Testis (tissue), 3 donors: ENCODE results near the gene L3MBTL4. TPM values are rescaled to one million over a fixed set of nuclear protein-coding genes. Genes with fewer than 3 reads are reported as not detected.
A peak's percentile ranks its signal among the peaks of the same experiment; 100 is the strongest.

ENCODE experiments used
- DNase-seq: peaks from one replicate; pipeline ENCODE4 v3.0.0-alpha.2; 2019
- H3K27ac ChIP-seq, 2 donors: fragments of 200-600 bp; sonication (generic); one replicate each; pipeline ENCODE4 v1.5.1; 2019
- H3K27me3 ChIP-seq: fragments of 200-600 bp; sonication (generic); one replicate; pipeline ENCODE4 v1.5.1; 2019
- H3K36me3 ChIP-seq: fragments of 200-600 bp; sonication (generic); one replicate; pipeline ENCODE4 v1.5.1; 2017; ENCODE audit warnings: low read depth; ENCODE audit errors: missing control alignments
- H3K4me1 ChIP-seq: fragments of 200-600 bp; sonication (generic); one replicate; pipeline ENCODE4 v1.5.1; 2019
- H3K4me3 ChIP-seq, 2 donors: fragments of 200-600 bp; sonication (generic); one replicate each; pipeline ENCODE4 v1.5.1; 2017 to 2019
- H3K9me3 ChIP-seq: fragments of 200-600 bp; sonication (generic); one replicate; pipeline ENCODE4 v1.5.1; 2017
- POLR2A ChIP-seq: fragments of 450-650 bp; IDR thresholded peaks from one replicate; pipeline ENCODE4 v1.6.1; 2017; ENCODE audit warnings: antibody characterized with exemption, mild to moderate bottlenecking, moderate library complexity
- WGBS, 2 donors: methylation state at CpG; one replicate each; pipeline ENCODE4 v1.1.5; 2018; 5-methylcytosine and 5-hydroxymethylcytosine counted together
- intact Hi-C: fragments of 100-400 bp; cut with DNase I; formaldehyde crosslinking; loops from one replicate; pipeline ENCODE4 v1.15.1; 2023; ENCODE audit warnings: low total_unique reads
- polyA plus RNA-seq: library from polyadenylated mRNA; stranded (reverse); fragments of 350-450 nt; fragmentation: Illumina TruSeq; extraction: RNeasy Lipid Tissue Mini Kit (QIAGEN cat#74804); gene quantifications from one replicate; pipeline ENCODE4 v1.2.3, GENCODE V29; 2014; ENCODE audit warnings: low read depth, low replicate concordance; ENCODE audit not compliant: insufficient read depth
- total RNA-seq, 2 donors: library from RNA; depleted of rRNA; stranded (reverse); fragments of >200 nt; gene quantifications; one replicate each; pipeline ENCODE4 v1.2.3, GENCODE V29; 2016
- TF ChIP-seq, protein P1 (sequence below), 3 experiments: fragments of 450-650 bp in 2 of 3; fragments of 200-600 bp in 1 of 3; sonication (generic) in 1 of 3; IDR thresholded peaks; one replicate each; pipeline ENCODE4 v1.5.1; 2016 to 2019; ENCODE audit warnings: antibody characterized with exemption in 3 of 3, mild to moderate bottlenecking in 2 of 3, moderate library complexity in 1 of 3

Gene L3MBTL4
- total and polyA plus RNA-seq, 3 donors from 2014 or later, result 26.6 to 50.9 (median 46.2) TPM

DNA sequence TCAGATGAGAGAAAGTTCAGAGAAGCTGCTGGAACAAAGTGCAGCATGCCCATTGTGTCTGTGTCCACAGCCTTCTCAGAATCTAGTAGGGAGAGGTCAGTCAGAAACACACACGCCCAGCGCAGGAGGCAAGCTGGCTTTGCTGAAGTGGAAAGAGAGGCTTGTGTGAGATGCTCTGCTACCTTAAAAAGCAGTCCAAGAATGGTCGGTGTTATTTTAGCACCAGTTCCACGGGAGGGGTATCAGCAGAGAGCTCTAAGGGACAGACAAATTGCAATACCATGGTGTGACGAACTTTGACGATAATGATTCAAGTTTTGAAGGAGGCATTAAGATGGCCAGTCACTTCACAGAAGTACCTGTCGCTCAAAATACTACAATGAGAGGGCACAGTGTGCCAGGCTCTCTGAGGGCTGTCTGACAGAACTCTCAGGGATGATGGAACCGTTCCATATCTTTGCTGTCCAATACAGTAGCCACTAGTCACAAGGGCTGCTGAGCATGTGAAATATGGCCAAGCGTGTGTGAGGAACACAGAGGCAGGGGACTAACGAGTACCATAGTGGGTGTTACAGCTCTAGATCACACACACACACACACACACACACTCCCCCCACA lies 281.9 kb downstream of the L3MBTL4 start:
- Histone ChIP-seq H3K4me1 (no peaks in the 10 kb centered on the region), H3K4me3 (no peak overlapping the region), H3K36me3 (no peaks in the 10 kb centered on the region), H3K9me3 (no peaks in the 10 kb centered on the region), H3K27me3 (no peaks in the 10 kb centered on the region), H3K27ac (no peak overlapping the region)
- TF ChIP-seq, protein P1, sequence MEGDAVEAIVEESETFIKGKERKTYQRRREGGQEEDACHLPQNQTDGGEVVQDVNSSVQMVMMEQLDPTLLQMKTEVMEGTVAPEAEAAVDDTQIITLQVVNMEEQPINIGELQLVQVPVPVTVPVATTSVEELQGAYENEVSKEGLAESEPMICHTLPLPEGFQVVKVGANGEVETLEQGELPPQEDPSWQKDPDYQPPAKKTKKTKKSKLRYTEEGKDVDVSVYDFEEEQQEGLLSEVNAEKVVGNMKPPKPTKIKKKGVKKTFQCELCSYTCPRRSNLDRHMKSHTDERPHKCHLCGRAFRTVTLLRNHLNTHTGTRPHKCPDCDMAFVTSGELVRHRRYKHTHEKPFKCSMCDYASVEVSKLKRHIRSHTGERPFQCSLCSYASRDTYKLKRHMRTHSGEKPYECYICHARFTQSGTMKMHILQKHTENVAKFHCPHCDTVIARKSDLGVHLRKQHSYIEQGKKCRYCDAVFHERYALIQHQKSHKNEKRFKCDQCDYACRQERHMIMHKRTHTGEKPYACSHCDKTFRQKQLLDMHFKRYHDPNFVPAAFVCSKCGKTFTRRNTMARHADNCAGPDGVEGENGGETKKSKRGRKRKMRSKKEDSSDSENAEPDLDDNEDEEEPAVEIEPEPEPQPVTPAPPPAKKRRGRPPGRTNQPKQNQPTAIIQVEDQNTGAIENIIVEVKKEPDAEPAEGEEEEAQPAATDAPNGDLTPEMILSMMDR (IDR thresholded peaks at IDR 0.05), result no peak
- TF ChIP-seq POLR2A, result no peak
- 88% methylated on average over 10 of the region's 10 CpGs for WGBS, 2 donors
- intact Hi-C loops, result no loop called here
- DNase-seq, result no peak

GRCh38 chr18:6120820-6121279 lies 293.9 kb downstream of the L3MBTL4 start:
- H3K27ac ChIP-seq, result peak overlapping the region; percentile 7 to 25
- no peaks in the 10 kb centered on the region for H3K27me3 ChIP-seq
- peaks cover 3% of the 10 kb centered on the region for H3K4me1 ChIP-seq
- no peak overlapping the region for H3K4me3 ChIP-seq
- peak; percentile 53 for DNase-seq
- TF ChIP-seq POLR2A, result no peak
- TF ChIP-seq, protein P1 (IDR thresholded peaks at IDR 0.05), result no peak
- intact Hi-C loops, result no loop called here
- H3K9me3 ChIP-seq, result no peaks in the 10 kb centered on the region
- 26 to 37% methylated on average over 4 of the region's 4 CpGs for WGBS, 2 donors
- no peaks in the 10 kb centered on the region for H3K36me3 ChIP-seq

DNA sequence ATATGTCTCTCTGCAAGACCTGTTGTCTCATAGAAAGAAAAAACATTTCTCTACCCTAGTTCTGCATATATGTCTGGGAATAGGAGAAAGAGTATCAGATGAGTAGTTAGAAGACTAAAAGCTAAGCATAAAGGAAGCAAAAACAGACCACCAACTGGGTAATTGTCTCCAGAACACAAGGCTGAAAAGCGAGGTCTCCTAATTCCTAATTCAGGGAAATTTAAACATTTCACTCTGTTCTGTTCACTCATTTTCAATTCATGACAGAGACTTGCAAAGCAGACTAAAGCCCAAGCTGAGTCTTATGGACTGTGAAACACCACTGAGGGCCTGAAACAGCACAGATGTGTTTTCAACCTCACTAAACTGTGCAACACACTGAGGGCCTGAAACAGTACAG lies 294.9 kb downstream of the L3MBTL4 start:
- no peaks in the 10 kb centered on the region for H3K36me3 ChIP-seq
- TF ChIP-seq, protein P1 (IDR thresholded peaks at IDR 0.05), result no peak
- no peak for TF ChIP-seq POLR2A
- H3K4me3 ChIP-seq, result no peak overlapping the region
- intact Hi-C loops, result no loop called here
- H3K27me3 ChIP-seq, result no peaks in the 10 kb centered on the region
- H3K9me3 ChIP-seq, result no peaks in the 10 kb centered on the region
- no peak for DNase-seq
- peaks cover 3% of the 10 kb centered on the region for H3K4me1 ChIP-seq
- H3K27ac ChIP-seq, result no peak overlapping the region
- 79 to 94% methylated on average over 1 of the region's 1 CpG for WGBS, 2 donors

DNA sequence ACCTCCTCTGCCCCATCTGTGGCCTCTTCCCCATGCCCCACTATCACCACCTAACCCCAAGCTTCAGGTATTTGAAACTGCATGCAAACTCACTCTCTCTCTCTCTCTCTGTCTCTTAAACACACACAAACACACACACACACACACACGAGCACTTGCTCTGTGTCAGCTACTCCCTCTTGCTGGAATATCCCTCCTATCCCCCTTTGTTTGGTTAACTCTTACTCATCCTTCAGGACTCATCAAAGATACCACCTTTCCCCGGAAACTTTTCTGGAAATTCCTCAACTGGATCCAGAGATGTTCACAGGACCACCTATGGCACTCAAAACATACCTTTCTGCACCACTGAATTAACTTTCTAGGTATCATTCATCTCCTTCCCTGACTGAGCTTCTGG lies 296.6 kb downstream of the L3MBTL4 start:
- WGBS, 2 donors, result 62 to 86% methylated on average over 2 of the region's 2 CpGs
- intact Hi-C loops, result no loop called here
- no peaks in the 10 kb centered on the region for H3K9me3 ChIP-seq
- H3K27ac ChIP-seq, result no peak overlapping the region
- TF ChIP-seq POLR2A, result no peak
- TF ChIP-seq, protein P1 (IDR thresholded peaks at IDR 0.05), result no peak
- H3K36me3 ChIP-seq, result no peaks in the 10 kb centered on the region
- H3K4me3 ChIP-seq, result no peak overlapping the region
- no peaks in the 10 kb centered on the region for H3K27me3 ChIP-seq
- no peak for DNase-seq
- H3K4me1 ChIP-seq, result peaks cover 3% of the 10 kb centered on the region

DNA sequence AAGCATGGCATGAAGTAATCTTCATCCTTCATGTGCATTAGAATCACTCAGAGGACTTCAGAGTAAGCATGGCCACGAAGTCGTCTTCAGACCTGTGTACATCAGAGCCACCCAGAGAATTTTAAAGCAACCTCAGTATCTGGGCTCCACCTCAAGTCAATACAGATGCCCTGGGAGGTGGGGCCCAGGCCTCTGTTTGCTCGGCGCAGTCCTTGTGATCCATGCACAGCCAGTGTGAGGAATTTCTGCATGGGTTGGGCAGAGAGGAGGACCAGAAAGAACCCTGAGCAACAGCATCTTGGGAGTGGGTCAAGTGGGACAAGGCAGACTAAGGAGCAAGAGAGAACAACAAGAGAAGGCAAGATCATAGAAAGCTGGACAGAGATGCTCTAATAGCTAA lies 299.0 kb downstream of the L3MBTL4 start:
- Histone ChIP-seq H3K27ac (no peak overlapping the region), H3K4me3 (no peak overlapping the region), H3K27me3 (no peaks in the 10 kb centered on the region), H3K4me1 (peaks cover 3% of the 10 kb centered on the region), H3K9me3 (no peaks in the 10 kb centered on the region), H3K36me3 (no peaks in the 10 kb centered on the region)
- intact Hi-C loops, result no loop called here
- no peak for DNase-seq
- 95 to 100% methylated on average over 4 of the region's 4 CpGs for WGBS, 2 donors
- TF ChIP-seq, protein P1 (IDR thresholded peaks at IDR 0.05), result no peak
- no peak for TF ChIP-seq POLR2A
